ENCODE measurements around the gene MRM3.
A peak's percentile ranks its signal among the peaks of the same experiment; 100 is the strongest.
"Not testable (repeated sequence)": the region's sequence is repeated elsewhere in the genome, so short reads cannot be mapped to it uniquely, and the experiment has no call there.

The MRM3 gene

GRCh38 chr17:746783-747629, 35.1 kb upstream of the MRM3 start:
- H3K9ac ChIP-seq (ENCODE audit: low read depth, low read length): no peak overlapping the region
- H3K4me1 ChIP-seq (ENCODE audit: control insufficient read depth, insufficient read depth, low read length): no peaks in the 10 kb centered on the region
- H3K36me3 ChIP-seq (ENCODE audit: control insufficient read depth, insufficient read depth, low read length): peaks cover 45% of the 10 kb centered on the region
- no peak overlapping the region for H3K4me3 ChIP-seq (ENCODE audit: low read depth, low read length)
- H3K27me3 ChIP-seq (ENCODE audit: control insufficient read depth, insufficient read depth, low read length): no peaks in the 10 kb centered on the region
- H3K9me3 ChIP-seq (ENCODE audit: control insufficient read depth, insufficient read depth, low read length): peaks cover 4% of the 10 kb centered on the region

GRCh38 chr17:748604-749003, 33.5 kb upstream of the MRM3 start:
- not testable (repeated sequence) for H3K9me3 ChIP-seq (ENCODE audit: control insufficient read depth, insufficient read depth, low read length); H3K9ac ChIP-seq (ENCODE audit: low read depth, low read length); H3K4me3 ChIP-seq (ENCODE audit: low read depth, low read length); H3K4me1 ChIP-seq (ENCODE audit: control insufficient read depth, insufficient read depth, low read length); H3K27me3 ChIP-seq (ENCODE audit: control insufficient read depth, insufficient read depth, low read length)
- H3K36me3 ChIP-seq (ENCODE audit: control insufficient read depth, insufficient read depth, low read length): peaks cover 40% of the 10 kb centered on the region

GRCh38 chr17:749359-749758, 32.8 kb upstream of the MRM3 start:
- not testable (repeated sequence) for H3K4me1 ChIP-seq (ENCODE audit: control insufficient read depth, insufficient read depth, low read length); H3K4me3 ChIP-seq (ENCODE audit: low read depth, low read length); H3K9ac ChIP-seq (ENCODE audit: low read depth, low read length); H3K9me3 ChIP-seq (ENCODE audit: control insufficient read depth, insufficient read depth, low read length); H3K27me3 ChIP-seq (ENCODE audit: control insufficient read depth, insufficient read depth, low read length)
- H3K36me3 ChIP-seq (ENCODE audit: control insufficient read depth, insufficient read depth, low read length): peaks cover 40% of the 10 kb centered on the region

GRCh38 chr17:750431-751037, 31.6 kb upstream of the MRM3 start:
- peak overlapping the region; percentile 95 for H3K4me3 ChIP-seq (ENCODE audit: low read depth, low read length)
- H3K9ac ChIP-seq (ENCODE audit: low read depth, low read length): no peak overlapping the region
- no peaks in the 10 kb centered on the region for H3K27me3 ChIP-seq (ENCODE audit: control insufficient read depth, insufficient read depth, low read length)
- peaks cover 4% of the 10 kb centered on the region for H3K9me3 ChIP-seq (ENCODE audit: control insufficient read depth, insufficient read depth, low read length)
- H3K36me3 ChIP-seq (ENCODE audit: control insufficient read depth, insufficient read depth, low read length): peaks cover 31% of the 10 kb centered on the region
- no peaks in the 10 kb centered on the region for H3K4me1 ChIP-seq (ENCODE audit: control insufficient read depth, insufficient read depth, low read length)

- no peaks in the 10 kb centered on the region for H3K4me1 ChIP-seq (ENCODE audit: control insufficient read depth, insufficient read depth, low read length)
These were observed 30.7 kb upstream of the MRM3 start for GRCh38 chr17:751269-752001.

GRCh38 chr17:752002-752619, 30.0 kb upstream of the MRM3 start, which contains the start of gene GEMIN4:
Gene GEMIN4, minus strand, starts transcription at chr17:752264. Its CDS starts 122 bp downstream, at chr17:752142.
- H3K36me3 ChIP-seq (ENCODE audit: control insufficient read depth, insufficient read depth, low read length): peaks cover 22% of the 10 kb centered on the region
- no peaks in the 10 kb centered on the region for H3K27me3 ChIP-seq (ENCODE audit: control insufficient read depth, insufficient read depth, low read length)
- peaks cover 4% of the 10 kb centered on the region for H3K9me3 ChIP-seq (ENCODE audit: control insufficient read depth, insufficient read depth, low read length)
- peak within 1 kb of the TSS; percentile 84 for H3K9ac ChIP-seq (ENCODE audit: low read depth, low read length)
- H3K4me3 ChIP-seq (ENCODE audit: low read depth, low read length): peak within 1 kb of the TSS; percentile 95
- no peaks in the 10 kb centered on the region for H3K4me1 ChIP-seq (ENCODE audit: control insufficient read depth, insufficient read depth, low read length)

More at GRCh38 chr17:751269-752001, 30.7 kb upstream of the MRM3 start:
- peak overlapping the region; percentile 95 for H3K4me3 ChIP-seq (ENCODE audit: low read depth, low read length)
- peaks cover 25% of the 10 kb centered on the region for H3K36me3 ChIP-seq (ENCODE audit: control insufficient read depth, insufficient read depth, low read length)
- peak overlapping the region; percentile 84 for H3K9ac ChIP-seq (ENCODE audit: low read depth, low read length)
- peaks cover 4% of the 10 kb centered on the region for H3K9me3 ChIP-seq (ENCODE audit: control insufficient read depth, insufficient read depth, low read length)
- H3K27me3 ChIP-seq (ENCODE audit: control insufficient read depth, insufficient read depth, low read length): no peaks in the 10 kb centered on the region

- peaks cover 16% of the 10 kb centered on the region for H3K36me3 ChIP-seq (ENCODE audit: control insufficient read depth, insufficient read depth, low read length)
- peak overlapping the region; percentile 54 for H3K4me3 ChIP-seq (ENCODE audit: low read depth, low read length)
- peaks cover 4% of the 10 kb centered on the region for H3K9me3 ChIP-seq (ENCODE audit: control insufficient read depth, insufficient read depth, low read length)
- no peaks in the 10 kb centered on the region for H3K27me3 ChIP-seq (ENCODE audit: control insufficient read depth, insufficient read depth, low read length)
- peak overlapping the region; percentile 74 for H3K9ac ChIP-seq (ENCODE audit: low read depth, low read length)
- H3K4me1 ChIP-seq (ENCODE audit: control insufficient read depth, insufficient read depth, low read length): no peaks in the 10 kb centered on the region
These were observed 29.4 kb upstream of the MRM3 start for GRCh38 chr17:752620-753219.

GRCh38 chr17:753418-753817, 28.7 kb upstream of the MRM3 start:
- Histone ChIP-seq H3K4me3 (ENCODE audit: low read depth, low read length) (no peak overlapping the region), H3K4me1 (ENCODE audit: control insufficient read depth, insufficient read depth, low read length) (no peaks in the 10 kb centered on the region), H3K27me3 (ENCODE audit: control insufficient read depth, insufficient read depth, low read length) (no peaks in the 10 kb centered on the region), H3K36me3 (ENCODE audit: control insufficient read depth, insufficient read depth, low read length) (peaks cover 11% of the 10 kb centered on the region), H3K9ac (ENCODE audit: low read depth, low read length) (no peak overlapping the region), H3K9me3 (ENCODE audit: control insufficient read depth, insufficient read depth, low read length) (peaks cover 4% of the 10 kb centered on the region)

- H3K9me3 ChIP-seq (ENCODE audit: control insufficient read depth, insufficient read depth, low read length); H3K4me3 ChIP-seq (ENCODE audit: low read depth, low read length); H3K4me1 ChIP-seq (ENCODE audit: control insufficient read depth, insufficient read depth, low read length); H3K9ac ChIP-seq (ENCODE audit: low read depth, low read length); H3K27me3 ChIP-seq (ENCODE audit: control insufficient read depth, insufficient read depth, low read length): not testable (repeated sequence)
- peaks cover 16% of the 10 kb centered on the region for H3K36me3 ChIP-seq (ENCODE audit: control insufficient read depth, insufficient read depth, low read length)
These were observed 26.7 kb upstream of the MRM3 start for GRCh38 chr17:755319-755961.

- H3K36me3 ChIP-seq (ENCODE audit: control insufficient read depth, insufficient read depth, low read length): peaks cover 18% of the 10 kb centered on the region
- not testable (repeated sequence) for H3K9me3 ChIP-seq (ENCODE audit: control insufficient read depth, insufficient read depth, low read length); H3K9ac ChIP-seq (ENCODE audit: low read depth, low read length); H3K4me1 ChIP-seq (ENCODE audit: control insufficient read depth, insufficient read depth, low read length); H3K27me3 ChIP-seq (ENCODE audit: control insufficient read depth, insufficient read depth, low read length); H3K4me3 ChIP-seq (ENCODE audit: low read depth, low read length)
These were observed 26.1 kb upstream of the MRM3 start for GRCh38 chr17:756010-756567.
